NCI-H1417 (cell line): Measurements from ENCODE around the gene TRIM17.

Experiments
- DNase-seq, 3 experiments: peaks; one replicate each; lab custom pipeline; 2025; lab: John Stamatoyannopoulos, UW

TRIM17 gene

DNA sequence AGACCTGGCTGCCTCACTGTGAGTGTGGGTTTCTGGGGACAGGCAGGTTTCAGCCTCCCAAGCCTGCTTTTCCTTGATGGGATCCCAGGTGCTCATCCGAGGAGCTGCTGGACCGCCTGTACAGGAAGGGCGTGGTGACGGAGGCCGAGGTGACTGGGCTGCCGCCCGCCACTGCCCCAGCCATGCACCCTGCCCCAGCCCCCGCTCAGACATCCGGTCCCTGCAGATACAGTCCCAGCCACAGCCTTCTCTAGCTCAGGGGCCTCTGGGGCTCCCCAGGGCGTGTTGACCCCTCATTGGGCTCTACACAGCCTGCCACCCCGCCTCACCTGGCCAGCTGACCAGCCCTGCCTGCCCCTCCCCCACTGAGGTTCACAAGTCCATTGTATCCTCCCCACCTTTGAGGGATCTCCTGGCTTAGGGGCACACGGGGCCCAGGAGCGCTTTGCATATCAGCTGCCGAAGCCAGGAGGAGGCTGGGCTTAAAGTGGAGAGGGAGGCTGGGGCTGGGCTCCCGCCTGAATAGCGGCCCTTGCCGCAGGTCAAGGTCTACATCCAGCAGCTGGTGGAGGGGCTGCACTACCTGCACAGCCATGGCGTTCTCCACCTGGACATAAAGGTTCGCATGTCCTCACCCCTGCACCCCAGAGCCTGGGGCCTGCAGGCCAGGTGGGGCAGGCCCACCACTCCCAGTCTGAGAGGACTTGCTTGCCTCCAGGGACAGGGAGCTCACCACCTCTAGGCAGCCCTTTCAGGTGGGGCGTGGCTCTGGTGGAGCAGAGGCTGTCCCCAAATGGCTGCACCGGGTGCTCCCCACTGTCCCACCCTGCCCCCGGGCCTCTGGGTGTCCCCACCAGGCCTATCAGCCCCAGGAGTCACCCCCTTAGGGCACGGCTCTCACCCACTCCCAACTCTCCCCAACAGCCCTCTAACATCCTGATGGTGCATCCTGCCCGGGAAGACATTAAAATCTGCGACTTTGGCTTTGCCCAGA is 48.6 kb downstream of the TRIM17 start:
- DNase-seq = peak in 1 of 3 experiments; percentile 17

DNA sequence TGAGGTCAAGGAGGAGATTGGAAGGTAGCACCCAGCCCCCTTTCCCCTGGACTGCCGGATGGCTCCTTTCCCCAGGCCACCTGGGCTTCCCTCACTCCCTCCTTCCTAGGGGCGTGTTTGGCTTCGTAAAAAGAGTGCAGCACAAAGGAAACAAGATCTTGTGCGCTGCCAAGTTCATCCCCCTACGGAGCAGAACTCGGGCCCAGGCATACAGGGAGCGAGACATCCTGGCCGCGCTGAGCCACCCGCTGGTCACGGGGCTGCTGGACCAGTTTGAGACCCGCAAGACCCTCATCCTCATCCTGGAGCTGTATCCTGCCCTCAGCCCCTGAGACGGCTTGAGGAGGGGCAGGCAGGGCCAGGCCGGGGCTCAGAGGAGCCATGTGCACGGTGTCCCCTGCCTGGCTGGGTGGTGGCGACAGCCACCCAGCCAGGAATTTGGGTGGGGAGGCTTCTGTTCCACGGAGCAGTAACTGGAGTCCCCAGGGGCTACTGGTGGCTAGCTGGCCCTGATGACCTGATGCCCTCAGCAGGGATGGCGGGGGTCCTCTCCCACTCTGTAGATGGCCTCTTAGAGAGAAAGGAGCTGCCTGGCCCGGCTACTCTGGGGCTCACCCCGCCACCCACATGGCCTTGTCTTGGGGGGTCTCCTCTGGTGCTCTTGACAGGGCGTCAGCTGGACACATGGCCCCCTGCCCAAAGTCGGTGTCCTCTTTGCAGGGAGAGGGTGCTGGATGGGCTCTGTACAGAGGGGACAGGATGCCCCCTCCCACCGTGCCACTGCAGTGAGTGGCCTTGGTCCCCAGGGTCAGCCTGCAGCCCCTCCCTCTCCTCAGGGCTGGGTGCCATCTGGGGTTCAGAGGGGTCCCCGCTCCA is 49.6 kb downstream of the TRIM17 start:
- no peak for DNase-seq

DNA sequence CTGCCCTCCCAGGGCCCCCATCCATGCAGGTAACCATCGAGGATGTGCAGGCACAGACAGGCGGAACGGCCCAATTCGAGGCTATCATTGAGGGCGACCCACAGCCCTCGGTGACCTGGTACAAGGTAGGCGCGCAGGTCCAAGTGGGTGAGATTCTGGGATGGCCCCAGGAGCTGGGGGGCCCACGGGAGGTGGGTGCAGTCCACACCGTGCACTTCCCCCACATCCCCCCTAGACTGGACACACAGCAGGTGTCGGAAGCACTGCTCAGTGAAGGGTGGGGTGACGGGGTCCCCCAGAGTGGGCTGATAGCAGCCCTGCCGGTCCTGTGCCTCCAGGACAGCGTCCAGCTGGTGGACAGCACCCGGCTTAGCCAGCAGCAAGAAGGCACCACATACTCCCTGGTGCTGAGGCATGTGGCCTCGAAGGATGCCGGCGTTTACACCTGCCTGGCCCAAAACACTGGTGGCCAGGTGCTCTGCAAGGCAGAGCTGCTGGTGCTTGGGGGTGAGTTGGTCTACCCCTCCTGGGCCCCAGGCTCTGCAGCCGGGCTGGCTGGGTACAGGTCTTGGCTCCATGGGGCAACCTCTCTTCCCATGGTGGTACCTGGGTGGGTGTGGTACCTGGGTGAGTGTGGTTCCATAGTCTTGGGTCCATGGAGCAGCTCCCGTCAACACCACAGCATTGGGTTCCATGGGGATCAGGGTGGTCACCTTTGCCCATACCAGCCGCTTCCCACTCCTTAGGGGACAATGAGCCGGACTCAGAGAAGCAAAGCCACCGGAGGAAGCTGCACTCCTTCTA is 50.4 kb downstream of the TRIM17 start:
- DNase-seq = no peak

DNA sequence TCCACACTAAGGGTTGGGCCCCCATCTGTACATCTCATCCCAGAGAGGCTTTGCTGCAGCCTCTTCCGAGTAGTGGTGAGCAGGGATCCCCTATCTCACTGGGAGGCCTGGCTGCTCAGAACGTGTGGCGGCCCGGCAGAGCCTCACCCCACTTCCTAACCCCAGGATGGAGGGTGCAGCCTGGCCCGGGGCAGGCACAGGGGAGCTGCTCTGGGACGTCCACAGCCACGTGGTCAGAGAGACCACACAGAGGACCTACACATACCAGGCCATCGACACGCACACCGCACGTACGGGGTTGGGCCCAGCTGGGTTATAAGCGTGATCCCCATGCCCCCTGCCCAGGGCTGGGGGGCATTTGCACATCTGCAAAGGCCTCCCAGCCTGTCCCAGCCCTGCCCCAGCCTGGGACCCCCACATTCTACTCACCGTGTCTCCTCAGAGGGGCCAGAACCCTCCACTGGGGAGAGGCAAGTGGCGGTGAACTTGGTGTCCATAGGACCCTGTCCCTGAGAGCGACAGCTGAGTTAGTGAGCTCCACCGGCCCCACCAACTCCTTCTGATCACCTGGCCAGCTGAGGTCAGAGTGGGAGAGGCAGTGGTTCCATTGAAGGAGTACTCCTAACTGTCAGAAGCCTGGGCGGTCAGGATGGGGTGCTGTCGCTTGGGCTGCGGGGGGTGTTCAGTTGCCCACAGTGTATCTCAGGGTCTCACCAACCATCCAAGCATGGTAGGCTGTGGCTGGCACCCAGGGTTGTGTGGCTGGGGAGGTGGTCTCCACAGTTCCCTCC is 51.2 kb downstream of the TRIM17 start:
- DNase-seq = no peak

DNA sequence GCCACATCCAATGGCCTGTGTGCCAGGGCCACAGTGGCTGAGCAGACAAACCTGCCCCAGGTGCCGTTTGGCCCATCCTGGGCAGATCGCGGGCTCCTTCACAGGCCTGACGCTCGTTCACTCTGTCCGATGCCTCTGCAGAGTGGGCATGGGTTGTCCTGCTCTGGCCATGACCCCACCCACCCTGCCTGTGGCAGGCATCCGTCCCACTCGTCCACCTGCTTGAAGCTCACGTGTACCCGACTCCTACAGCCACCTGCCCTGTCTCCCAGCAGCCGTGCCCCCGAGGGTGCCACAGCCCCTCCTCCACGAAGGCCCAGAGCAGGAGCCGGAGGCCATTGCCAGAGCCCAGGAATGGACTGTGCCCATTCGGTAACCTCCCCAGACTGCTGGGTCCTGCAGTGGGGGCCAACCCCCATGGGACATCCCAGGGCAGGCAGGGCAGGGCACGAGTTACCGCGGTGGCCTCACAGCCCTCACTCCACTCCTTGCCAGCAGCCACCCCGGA is 51.9 kb downstream of the TRIM17 start:
- DNase-seq = no peak

DNA sequence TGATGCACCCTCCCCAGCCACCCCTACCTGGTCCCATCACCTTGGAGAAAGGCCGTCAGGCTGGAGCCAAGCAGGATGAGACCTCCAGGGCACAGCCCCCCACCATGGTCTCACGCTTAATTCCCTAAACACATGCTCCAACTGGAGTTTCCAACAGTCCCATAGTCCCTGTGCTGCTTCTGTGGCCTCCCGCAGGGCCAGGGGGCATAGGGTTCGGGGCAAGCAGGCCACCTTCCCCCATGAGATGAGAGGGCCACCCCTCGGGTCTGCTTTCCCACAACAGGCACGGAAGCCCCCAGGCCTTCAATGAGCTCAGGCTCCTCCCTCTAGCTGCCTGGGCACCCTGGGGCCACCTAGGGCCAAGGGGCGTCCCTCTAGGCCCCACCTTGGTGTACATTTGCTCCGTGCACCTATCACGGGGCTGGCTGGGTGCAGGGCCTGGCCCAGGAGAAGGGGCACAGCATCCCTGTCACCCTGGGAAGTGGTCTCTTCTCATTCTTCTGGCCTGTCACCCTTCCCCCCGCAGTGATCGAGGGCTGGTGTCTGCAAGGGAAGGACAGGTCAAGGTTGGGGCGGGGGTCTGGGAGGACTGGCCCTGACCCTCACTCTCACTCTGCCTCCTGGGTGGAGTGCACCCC is 52.5 kb downstream of the TRIM17 start:
- no peak for DNase-seq

DNA sequence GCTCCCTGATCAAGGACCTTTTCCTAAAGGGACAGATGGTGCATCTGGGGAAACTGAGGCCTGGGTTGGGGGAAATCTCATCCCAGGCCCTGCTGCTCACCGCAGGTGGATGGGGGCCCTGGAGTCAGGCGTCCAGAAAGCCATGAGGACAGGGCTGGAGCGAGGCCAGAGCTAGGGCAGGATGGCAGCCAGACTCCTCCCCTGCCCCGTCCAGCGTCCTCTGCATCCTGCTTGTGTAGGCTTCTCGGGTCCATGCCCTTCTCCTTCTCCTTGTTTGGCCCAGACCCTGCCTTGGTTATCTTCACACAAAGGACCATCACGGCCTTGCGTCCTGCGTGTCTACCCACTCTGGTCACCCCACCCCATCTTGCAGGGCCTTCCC is 53.0 kb downstream of the TRIM17 start:
- no peak for DNase-seq

DNA sequence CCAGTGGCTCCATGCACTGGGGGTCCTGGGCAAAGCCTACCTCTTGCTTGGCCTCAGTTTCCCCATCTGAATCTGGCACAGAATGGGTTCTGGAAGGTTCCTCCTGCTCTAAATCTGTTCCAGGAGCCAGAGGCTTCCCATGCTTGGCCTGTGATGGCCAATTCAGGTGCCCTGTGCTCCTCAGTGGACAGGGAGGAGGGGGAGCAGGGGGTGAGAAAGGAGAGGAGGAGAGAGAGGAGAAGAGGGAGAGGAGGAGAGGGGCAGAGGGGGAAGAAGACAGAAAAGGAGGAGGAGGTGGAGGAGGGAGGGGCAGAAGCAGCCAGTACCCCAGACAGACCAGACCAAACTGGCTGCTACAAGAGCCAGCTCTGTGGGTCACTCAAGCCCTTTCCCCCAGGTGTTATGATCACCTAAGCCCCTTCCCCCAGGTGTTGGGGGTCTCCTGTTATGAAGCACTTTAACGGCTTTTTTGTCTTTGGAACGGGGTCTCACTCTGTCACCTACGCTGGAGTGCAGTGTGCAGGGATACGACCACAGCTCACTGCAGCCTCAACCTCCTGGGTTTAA is 53.7 kb downstream of the TRIM17 start:
- no peak for DNase-seq

DNA sequence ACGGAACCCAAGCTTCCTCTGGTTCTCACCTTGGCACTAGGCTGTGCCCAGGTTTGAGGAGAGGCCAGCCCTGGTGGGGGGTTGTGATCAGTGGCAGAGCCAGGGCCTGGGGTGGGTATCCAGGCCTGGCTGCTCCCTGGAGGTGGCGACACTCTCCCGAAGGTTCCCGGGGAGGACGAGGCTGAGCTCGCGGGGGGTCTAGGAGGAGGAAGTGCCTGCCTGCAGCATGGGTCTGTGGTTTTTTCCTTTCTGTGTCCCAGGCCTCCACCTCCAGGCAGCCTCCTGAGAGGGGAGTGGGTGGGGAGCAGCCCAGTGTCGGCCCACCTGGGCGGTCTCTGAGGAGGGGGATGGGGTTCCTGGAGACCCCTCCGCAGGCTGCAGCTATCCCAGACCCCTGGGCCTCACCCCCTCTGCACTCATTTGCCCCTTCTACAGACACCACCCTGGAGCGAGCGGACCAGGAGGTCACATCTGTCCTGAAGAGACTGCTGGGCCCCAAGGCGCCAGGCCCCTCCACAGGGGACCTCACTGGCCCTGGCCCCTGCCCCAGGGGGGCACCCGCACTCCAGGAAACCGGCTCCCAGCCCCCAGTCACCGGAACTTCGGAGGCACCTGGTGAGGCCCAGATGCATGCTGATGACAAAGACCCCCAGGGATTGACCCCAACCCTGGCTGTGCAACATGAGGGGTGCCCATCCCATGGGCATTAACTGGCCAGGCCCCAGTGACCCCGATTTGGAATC is 54.3 kb downstream of the TRIM17 start:
- no peak for DNase-seq

DNA sequence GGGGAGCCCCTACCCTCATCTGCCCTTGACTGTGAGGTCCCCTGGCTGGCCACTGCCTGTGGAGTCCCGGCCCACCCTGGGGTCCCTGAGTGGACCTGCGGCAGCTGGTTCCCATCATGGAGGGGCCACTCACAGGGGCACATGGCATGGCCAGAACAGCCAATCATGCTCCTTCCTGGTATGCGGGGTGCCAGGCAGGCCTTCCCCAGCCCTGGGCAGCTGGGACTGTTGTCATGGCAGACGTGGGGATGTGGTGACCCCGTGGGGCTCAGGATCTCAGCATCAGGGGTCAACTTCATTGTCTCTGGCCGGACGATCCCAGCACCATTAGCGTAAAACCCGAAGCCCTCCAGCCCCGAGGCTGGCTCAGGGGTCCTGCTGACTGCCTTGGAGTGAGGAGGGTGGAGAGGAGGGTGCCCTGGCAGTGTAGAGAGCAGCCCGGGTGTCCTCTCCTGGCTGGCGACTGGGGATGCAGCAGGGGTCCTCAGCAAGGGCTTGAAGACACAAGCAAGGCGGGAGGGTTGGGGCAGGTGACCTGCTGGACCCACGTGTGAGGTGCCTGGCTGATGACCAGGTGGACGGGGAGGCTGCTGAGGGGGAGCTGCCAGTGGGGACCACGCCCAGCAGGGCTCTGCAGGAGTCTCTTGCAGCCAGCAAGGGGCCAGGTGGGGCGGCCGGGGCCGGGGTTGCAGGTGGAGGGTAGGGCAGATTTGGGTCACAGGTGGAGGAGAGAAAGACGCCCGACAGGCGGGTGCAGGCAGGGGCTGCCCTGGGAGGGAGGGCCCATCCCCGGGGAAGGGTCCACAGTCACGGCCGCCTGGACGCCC is 55.1 kb downstream of the TRIM17 start:
- DNase-seq = no peak

DNA sequence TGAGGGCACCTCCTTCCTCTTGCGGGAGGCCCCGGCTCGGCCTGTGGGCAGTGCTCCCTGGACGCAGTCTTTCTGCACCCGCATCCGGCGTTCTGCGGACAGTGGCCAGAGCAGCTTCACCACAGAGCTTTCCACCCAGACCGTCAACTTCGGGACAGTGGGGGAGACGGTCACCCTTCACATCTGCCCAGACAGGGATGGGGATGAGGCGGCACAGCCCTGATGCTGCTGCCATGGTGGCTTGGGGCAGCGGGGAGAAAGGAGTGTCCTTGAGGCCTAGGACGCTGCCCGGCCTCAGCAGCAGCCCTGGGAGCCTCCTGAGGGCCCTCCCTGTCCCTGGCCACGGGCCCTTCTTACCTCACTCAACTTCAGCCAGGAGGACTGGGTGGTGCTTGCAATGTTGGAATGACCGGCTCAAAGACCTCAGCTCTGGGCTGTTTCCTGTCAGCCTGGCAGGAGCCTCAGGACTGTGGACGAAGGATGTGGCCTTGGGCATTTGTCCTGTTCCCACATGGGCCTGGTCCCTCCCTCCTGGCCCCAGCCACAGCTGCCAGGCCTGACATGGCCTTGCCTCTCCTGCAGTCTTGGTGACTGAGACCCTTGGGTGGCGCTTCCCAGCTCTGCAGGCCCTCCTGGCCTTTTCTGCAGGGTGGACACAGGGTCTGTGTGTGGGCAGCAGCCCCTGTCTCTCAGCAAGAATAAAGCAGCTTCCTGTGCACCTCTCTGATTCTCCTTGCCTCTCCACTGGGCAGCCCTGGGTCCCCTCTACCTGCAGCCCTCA is 55.9 kb downstream of the TRIM17 start:
- no peak for DNase-seq

DNA sequence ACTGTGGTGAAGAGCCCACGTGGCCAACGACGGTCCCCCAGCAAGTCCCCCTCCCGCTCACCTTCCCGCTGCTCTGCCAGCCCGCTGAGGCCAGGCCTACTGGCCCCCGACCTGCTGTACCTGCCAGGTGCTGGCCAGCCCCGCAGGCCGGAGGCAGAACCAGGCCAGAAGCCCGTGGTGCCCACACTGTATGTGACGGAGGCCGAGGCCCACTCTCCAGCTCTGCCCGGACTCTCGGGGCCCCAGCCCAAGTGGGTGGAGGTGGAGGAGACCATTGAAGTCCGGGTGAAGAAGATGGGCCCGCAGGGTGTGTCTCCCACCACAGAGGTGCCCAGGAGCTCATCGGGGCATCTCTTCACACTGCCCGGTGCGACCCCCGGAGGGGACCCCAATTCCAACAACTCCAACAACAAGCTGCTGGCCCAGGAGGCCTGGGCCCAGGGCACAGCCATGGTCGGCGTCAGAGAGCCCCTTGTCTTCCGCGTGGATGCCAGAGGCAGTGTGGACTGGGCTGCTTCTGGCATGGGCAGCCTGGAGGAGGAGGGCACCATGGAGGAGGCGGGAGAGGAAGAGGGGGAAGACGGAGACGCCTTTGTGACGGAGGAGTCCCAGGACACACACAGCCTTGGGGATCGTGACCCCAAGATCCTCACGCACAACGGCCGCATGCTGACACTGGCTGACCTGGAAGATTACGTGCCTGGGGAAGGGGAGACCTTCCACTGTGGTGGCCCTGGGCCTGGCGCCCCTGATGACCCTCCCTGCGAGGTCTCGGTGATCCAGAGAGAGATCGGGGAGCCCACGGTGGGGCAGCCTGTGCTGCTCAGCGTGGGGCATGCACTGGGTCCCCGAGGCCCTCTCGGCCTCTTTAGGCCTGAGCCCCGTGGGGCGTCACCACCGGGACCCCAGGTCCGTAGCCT is 56.8 kb downstream of the TRIM17 start:
- DNase-seq = no peak

DNA sequence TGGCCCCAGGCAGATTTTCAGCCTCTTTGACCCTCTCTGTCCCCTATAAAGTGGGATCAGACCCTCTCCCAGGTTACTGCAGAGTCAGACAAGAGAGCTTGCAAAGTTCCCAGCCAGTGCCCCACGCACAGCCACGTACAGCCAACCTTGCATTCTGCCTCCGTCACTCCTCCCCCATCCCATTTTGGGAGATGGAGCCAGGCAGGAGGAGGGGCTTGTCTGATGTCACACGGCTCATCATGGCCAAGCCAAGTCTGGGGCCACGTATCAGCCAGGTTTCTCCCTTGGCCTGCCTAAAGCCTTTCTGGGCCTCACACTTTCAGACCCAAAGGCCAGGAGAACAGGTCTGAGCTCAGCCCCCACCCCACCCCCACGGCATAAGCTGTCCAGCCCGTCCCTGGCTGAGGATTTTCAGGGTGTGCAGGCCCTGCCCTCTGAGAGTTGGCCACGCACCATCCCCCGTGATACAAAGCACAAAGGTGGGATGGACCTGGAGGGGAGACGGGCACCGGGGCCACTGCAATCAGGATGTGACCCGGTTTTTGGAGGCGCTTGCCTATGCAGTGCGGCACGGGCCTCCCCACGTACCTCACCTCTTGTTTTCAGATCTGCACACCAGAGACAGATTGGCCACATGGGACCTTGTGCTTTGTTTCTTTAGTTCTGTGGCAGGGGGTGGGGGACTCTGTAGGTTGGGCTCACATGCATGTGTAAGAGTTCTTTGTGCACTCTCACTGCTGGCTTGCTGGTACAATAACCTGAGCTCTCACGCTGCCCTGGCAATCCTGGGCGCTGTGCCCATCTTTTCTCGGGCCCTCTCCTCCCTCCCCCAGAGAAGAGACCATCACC is 57.7 kb downstream of the TRIM17 start:
- DNase-seq = no peak

DNA sequence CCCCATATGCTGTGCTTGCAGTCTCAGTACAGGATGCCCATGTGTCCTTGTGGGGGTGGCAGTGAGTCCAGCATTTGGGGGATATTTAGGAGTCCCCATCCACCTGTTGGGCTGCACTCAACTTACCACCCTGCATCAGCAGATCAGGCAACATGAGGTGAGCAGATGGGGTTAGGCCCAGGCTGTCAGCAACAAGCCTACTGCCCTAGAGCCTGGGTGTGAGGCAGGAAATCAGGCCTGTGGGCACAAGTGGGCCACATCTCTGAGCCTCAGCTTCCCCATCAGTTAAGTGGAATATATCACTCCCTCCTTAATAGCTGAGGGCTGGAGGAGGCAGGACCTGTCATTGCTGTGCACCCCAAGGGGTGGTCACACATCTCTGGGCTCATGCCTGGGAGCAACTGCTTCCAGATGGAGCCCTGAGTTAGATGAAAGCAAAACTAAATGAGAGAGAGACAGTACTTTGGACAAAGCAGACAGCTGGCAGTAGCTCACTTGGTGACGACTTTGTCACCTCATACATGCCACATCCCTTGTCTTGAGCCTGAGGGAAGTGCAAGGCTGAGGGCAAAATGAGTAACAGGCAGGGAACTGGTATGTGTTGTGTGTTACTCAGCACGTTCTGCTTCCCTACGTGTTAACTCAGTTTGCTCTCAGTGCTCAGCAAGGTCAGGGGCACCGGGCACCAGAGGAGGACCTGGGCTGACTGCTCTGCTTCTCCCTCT is 58.5 kb downstream of the TRIM17 start:
- DNase-seq = no peak
